Hepatocyte (in vitro differentiated cells): Measurements from ENCODE around the gene MANSC1. TPM values are rescaled to one million over a fixed set of nuclear protein-coding genes. Genes with fewer than 3 reads are reported as not detected.

Source experiments
- DNase-seq: peaks from one replicate; pipeline ENCODE4 v3.0.0-alpha.2; 2016; ENCODE audit warnings: low spot score
- H2AFZ ChIP-seq: fragments of 200-600 bp; sonication (generic); 2 replicates; pipeline ENCODE4 v1.6.0; 2016; ENCODE audit warnings: antibody characterized with exemption, mild to moderate bottlenecking
- H3K27ac ChIP-seq: fragments of 200-600 bp; sonication (generic); 2 replicates; pipeline ENCODE4 v1.5.1; 2016; ENCODE audit warnings: mild to moderate bottlenecking
- H3K27me3 ChIP-seq: fragments of 200-600 bp; sonication (generic); 2 replicates; pipeline ENCODE4 v1.6.1; 2016
- H3K36me3 ChIP-seq: fragments of 200-600 bp; sonication (generic); replicated peaks from 2 replicates; pipeline ENCODE4 v1.5.1; 2016; ENCODE audit warnings: low read depth; ENCODE audit not compliant: insufficient read depth
- H3K4me1 ChIP-seq: fragments of 200-600 bp; sonication (generic); 2 replicates; pipeline ENCODE4 v1.5.1; 2016; ENCODE audit warnings: mild to moderate bottlenecking, moderate library complexity; ENCODE audit not compliant: insufficient read depth
- H3K4me2 ChIP-seq: fragments of 200-600 bp; sonication (generic); 2 replicates; pipeline ENCODE4 v1.6.0; 2016
- H3K4me3 ChIP-seq: fragments of 200-600 bp; sonication (generic); 2 replicates; pipeline ENCODE4 v1.5.1; 2016; ENCODE audit warnings: mild to moderate bottlenecking
- H3K79me2 ChIP-seq: fragments of 200-600 bp; sonication (generic); 2 replicates; pipeline ENCODE4 v1.6.0; 2017; ENCODE audit warnings: mild to moderate bottlenecking
- H3K9me2 ChIP-seq: fragments of 200-600 bp; sonication (generic); replicated peaks from 2 replicates; pipeline ENCODE4 v1.6.0; 2017; ENCODE audit warnings: mild to moderate bottlenecking; ENCODE audit not compliant: insufficient read depth
- H3K9me3 ChIP-seq: fragments of 200-600 bp; sonication (generic); 2 replicates; pipeline ENCODE4 v1.5.1; 2016; ENCODE audit warnings: low read depth, mild to moderate bottlenecking
- H4K20me1 ChIP-seq: fragments of 200-600 bp; sonication (generic); 2 replicates; pipeline ENCODE4 v1.6.0; 2016; ENCODE audit warnings: mild to moderate bottlenecking; ENCODE audit not compliant: insufficient read depth, poor library complexity, severe bottlenecking
- EZH2 ChIP-seq: fragments of 200-600 bp; sonication (generic); IDR thresholded peaks from 2 replicates; pipeline ENCODE4 v1.6.1; 2016; ENCODE audit warnings: antibody characterized with exemption, mild to moderate bottlenecking, borderline replicate concordance
- EZH2phosphoT487 ChIP-seq: fragments of 200-600 bp; sonication (generic); IDR thresholded peaks from one replicate; pipeline ENCODE4 v1.6.1; 2018; ENCODE audit warnings: antibody characterized with exemption, mild to moderate bottlenecking, low read depth, moderate library complexity; ENCODE audit not compliant: unreplicated experiment, severe bottlenecking
- WGBS: methylation state at CpG from one replicate; pipeline ENCODE4 v1.1.6; 2016; ENCODE audit warnings: low lambda C conversion rate; ENCODE audit errors: missing lambda C conversion rate; 5-methylcytosine and 5-hydroxymethylcytosine counted together
- polyA plus RNA-seq: library from polyadenylated mRNA; unstranded; fragments of >200 nt; fragmentation: Nextera tagmentation; extraction: Ambion mirVana; gene quantifications from 2 replicates; pipeline ENCODE4 v1.2.1, GENCODE V29; 2016
- total RNA-seq: library from RNA; depleted of rRNA; stranded (reverse); fragments of >200 nt; gene quantifications from 2 replicates; pipeline ENCODE4 v1.2.3, GENCODE V29; 2014
- TF ChIP-seq, protein P1 (sequence below): fragments of 200-600 bp; sonication (generic); IDR thresholded peaks from 2 replicates; pipeline ENCODE4 v1.5.1; 2016; ENCODE audit warnings: antibody characterized with exemption, mild to moderate bottlenecking; ENCODE audit not compliant: poor library complexity

MANSC1 gene
- total and polyA plus RNA-seq, 2 experiments from 2014 or later = 17.4 to 20.5 TPM

DNA sequence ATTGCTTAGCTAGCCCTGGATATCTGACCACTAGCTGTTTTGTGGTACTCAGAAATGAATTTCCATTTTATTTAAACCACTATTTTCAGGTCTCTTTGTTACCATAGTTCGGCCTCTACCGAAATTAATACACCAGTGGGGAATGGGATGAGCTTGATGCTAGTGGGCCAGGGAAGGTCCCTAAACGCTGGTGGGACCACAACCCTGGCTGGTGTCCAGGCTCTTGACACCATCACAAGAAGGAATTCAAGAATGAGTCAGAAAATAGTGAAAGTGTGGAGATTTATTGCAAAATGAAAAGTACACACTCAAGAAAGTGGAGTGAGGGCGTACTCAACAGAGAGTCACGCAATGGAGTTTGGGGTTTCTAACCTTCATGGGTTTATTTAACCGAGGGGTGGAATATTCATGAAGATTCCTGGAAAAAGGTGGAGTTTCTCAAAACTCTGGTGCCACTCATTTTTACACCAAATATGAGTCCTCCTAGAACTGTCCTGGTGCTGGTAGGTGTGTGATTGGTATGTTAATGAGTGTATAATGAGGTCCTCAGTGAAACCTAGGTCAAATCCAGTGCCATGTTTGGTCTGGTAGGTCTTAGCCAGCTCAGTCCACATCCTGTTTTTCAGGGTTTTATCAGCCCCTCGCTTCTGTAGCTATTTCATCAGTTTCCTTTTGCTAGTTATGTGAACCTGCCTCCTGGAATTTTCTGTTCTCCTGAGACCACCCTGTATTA, 44.3 kb downstream of the MANSC1 start:
- no peaks in the 10 kb centered on the region for H3K36me3 ChIP-seq
- no peak for DNase-seq
- H3K79me2 ChIP-seq = no peaks in the 10 kb centered on the region
- H3K27me3 ChIP-seq = no peaks in the 10 kb centered on the region
- no peak for TF ChIP-seq EZH2
- TF ChIP-seq, protein P1, sequence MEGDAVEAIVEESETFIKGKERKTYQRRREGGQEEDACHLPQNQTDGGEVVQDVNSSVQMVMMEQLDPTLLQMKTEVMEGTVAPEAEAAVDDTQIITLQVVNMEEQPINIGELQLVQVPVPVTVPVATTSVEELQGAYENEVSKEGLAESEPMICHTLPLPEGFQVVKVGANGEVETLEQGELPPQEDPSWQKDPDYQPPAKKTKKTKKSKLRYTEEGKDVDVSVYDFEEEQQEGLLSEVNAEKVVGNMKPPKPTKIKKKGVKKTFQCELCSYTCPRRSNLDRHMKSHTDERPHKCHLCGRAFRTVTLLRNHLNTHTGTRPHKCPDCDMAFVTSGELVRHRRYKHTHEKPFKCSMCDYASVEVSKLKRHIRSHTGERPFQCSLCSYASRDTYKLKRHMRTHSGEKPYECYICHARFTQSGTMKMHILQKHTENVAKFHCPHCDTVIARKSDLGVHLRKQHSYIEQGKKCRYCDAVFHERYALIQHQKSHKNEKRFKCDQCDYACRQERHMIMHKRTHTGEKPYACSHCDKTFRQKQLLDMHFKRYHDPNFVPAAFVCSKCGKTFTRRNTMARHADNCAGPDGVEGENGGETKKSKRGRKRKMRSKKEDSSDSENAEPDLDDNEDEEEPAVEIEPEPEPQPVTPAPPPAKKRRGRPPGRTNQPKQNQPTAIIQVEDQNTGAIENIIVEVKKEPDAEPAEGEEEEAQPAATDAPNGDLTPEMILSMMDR = no peak
- no peak for TF ChIP-seq EZH2phosphoT487
- H3K27ac ChIP-seq = no peak overlapping the region
- 94% methylated on average over 7 of the region's 7 CpGs for WGBS
- H3K9me2 ChIP-seq = no peaks in the 10 kb centered on the region
- no peak overlapping the region for H2AFZ ChIP-seq
- no peak overlapping the region for H3K4me2 ChIP-seq
- no peaks in the 10 kb centered on the region for H3K9me3 ChIP-seq
- H3K4me3 ChIP-seq = no peak overlapping the region
- H3K4me1 ChIP-seq = no peaks in the 10 kb centered on the region
- H4K20me1 ChIP-seq = no peaks in the 10 kb centered on the region

DNA sequence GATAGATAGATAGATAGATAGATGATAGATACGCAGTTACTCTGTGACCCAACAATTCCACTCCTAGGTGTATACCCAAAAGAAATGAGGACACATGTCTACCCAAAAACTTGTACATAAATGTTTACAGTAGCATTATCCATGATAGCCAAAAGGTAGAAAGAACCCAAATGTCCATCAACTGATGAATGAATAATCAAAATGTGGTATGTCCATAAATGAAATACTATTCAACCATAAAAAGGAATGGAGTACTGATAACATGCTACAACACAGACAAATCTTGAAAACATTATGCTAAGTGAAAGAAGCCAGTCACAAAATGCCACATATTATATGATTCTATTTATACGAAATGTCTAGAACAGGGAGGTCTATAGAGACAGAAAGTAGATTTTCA, 47.1 kb downstream of the MANSC1 start:
- no peaks in the 10 kb centered on the region for H3K27me3 ChIP-seq
- H3K4me1 ChIP-seq = no peaks in the 10 kb centered on the region
- H4K20me1 ChIP-seq = no peaks in the 10 kb centered on the region
- H3K9me2 ChIP-seq = no peaks in the 10 kb centered on the region
- H3K36me3 ChIP-seq = no peaks in the 10 kb centered on the region
- DNase-seq = no peak
- H3K27ac ChIP-seq = no peak overlapping the region
- H3K4me3 ChIP-seq = no peak overlapping the region
- H3K9me3 ChIP-seq = no peaks in the 10 kb centered on the region
- H2AFZ ChIP-seq = no peak overlapping the region
- no peak for TF ChIP-seq EZH2
- TF ChIP-seq, protein P1 = no peak
- TF ChIP-seq EZH2phosphoT487 = no peak
- WGBS = 100% methylated on average over 2 of the region's 2 CpGs
- no peak overlapping the region for H3K4me2 ChIP-seq
- H3K79me2 ChIP-seq = no peaks in the 10 kb centered on the region

DNA sequence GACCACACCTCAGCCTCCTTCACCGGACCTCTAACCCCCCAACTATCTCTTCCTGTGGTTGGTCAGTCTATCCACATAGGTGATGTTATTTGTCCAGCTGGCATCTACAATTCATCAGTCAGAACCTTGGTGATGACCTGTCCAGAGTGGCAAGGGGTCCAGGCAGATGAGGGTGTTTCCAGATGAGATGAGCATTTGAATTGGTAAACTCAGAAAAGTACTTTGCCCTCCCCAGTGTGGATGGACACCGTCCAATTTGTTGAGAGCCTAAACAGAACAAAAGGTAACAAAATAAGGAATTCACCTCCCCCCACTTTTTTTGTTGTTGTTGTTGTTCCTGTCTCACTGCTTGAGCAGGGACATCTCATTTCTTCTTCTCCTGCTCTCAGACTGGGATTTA, 48.9 kb downstream of the MANSC1 start:
- no peak overlapping the region for H3K4me3 ChIP-seq
- no peaks in the 10 kb centered on the region for H3K27me3 ChIP-seq
- H4K20me1 ChIP-seq = no peaks in the 10 kb centered on the region
- H3K27ac ChIP-seq = no peak overlapping the region
- H3K9me3 ChIP-seq = no peaks in the 10 kb centered on the region
- no peak overlapping the region for H2AFZ ChIP-seq
- H3K36me3 ChIP-seq = no peaks in the 10 kb centered on the region
- no peak for DNase-seq
- 84% methylated on average over 2 of the region's 2 CpGs for WGBS
- H3K79me2 ChIP-seq = no peaks in the 10 kb centered on the region
- no peaks in the 10 kb centered on the region for H3K4me1 ChIP-seq
- H3K4me2 ChIP-seq = no peak overlapping the region
- H3K9me2 ChIP-seq = no peaks in the 10 kb centered on the region
- TF ChIP-seq, protein P1 = no peak
- TF ChIP-seq EZH2phosphoT487 = no peak
- no peak for TF ChIP-seq EZH2
